ENCODE measurements around the gene SMOC2.

DNA sequence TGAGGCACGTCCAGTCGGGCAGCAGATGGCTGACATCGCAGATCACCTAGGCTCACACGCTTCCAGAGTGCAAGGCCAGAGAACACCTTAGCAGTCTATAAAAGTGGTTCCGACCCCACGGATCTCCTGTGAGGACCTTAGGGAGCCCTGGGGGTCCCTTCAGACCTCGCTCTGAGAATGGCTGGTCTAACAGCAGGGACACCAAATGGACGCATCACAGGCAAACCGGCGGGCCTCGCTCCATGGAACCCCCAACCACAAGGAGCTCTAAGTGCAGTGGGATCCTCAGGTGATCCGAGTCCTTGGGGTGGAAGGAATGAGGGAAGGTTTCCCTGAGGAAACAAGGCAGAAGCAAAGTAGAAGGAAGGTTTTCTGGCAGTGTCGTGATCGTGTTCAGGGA is 135.4 kb downstream of the SMOC2 start:
- no peak for TF ChIP-seq FOSL1 (IDR thresholded peaks at IDR 0.05; ENCODE audit: low read depth)
- TF ChIP-seq, protein P1, sequence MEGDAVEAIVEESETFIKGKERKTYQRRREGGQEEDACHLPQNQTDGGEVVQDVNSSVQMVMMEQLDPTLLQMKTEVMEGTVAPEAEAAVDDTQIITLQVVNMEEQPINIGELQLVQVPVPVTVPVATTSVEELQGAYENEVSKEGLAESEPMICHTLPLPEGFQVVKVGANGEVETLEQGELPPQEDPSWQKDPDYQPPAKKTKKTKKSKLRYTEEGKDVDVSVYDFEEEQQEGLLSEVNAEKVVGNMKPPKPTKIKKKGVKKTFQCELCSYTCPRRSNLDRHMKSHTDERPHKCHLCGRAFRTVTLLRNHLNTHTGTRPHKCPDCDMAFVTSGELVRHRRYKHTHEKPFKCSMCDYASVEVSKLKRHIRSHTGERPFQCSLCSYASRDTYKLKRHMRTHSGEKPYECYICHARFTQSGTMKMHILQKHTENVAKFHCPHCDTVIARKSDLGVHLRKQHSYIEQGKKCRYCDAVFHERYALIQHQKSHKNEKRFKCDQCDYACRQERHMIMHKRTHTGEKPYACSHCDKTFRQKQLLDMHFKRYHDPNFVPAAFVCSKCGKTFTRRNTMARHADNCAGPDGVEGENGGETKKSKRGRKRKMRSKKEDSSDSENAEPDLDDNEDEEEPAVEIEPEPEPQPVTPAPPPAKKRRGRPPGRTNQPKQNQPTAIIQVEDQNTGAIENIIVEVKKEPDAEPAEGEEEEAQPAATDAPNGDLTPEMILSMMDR (IDR thresholded peaks at IDR 0.05 in 2 of 3, conservative IDR thresholded peaks at IDR 0.05 in 1 of 3; ENCODE audit: borderline replicate concordance in 1 of 3, insufficient read depth in 1 of 3, low read depth in 2 of 3, low read length in 2 of 3), result no peak
